PFSK-1 (cell line): ENCODE measurements around the gene CCSER2.

Experiments used
- FOXP2 ChIP-seq: optimal IDR thresholded peaks from 2 replicates; pipeline ENCODE3; 2011; ENCODE audit warnings: borderline replicate concordance, control low read depth, inconsistent platforms; ENCODE audit not compliant: insufficient read depth; ENCODE audit errors: extremely low read length, extremely low read depth
- POLR2AphosphoS5 ChIP-seq: IDR thresholded peaks from 2 replicates; pipeline ENCODE4 v1.6.1; 2012; ENCODE audit warnings: low read depth, mild to moderate bottlenecking, control low read depth, low read length, moderate library complexity
- SIN3A ChIP-seq: IDR thresholded peaks from 2 replicates; pipeline ENCODE4 v1.6.1; 2012; ENCODE audit warnings: mild to moderate bottlenecking, low read length, moderate library complexity, borderline replicate concordance; ENCODE audit not compliant: insufficient read depth
- TAF1 ChIP-seq: IDR thresholded peaks from 2 replicates; pipeline ENCODE4 v1.6.1; 2012; ENCODE audit warnings: low read length, control low read depth, borderline replicate concordance; ENCODE audit not compliant: insufficient read depth
- TF ChIP-seq, protein P1 (sequence below), 2 experiments: IDR thresholded peaks; 2 replicates each; pipeline versions ENCODE4 v1.6.1 to v1.8.0; 2011 to 2012; ENCODE audit warnings: low read depth in 2 of 2, low read length in 2 of 2, control low read depth in 1 of 2, inconsistent platforms in 1 of 2, mild to moderate bottlenecking in 1 of 2, moderate library complexity in 1 of 2; ENCODE audit not compliant: insufficient read depth in 1 of 2

DNA sequence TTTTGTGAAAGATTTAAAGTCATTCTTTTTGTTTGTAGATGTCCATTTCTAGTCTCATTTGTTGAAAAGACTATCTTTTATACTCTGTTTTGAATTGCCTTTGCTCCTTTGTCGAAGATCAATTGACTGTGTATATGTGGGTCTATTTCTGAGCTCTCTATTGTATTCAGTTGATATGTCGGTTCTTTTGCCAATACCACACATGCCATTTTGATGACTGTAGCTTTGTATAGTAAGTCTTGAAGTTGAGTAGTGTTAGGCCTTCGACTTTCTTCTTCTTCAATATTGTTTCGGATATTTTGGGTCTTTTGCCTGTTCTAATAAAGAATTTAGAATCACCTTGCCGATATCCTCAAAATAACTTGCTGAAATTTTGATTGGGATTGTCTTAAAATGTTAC is 104.5 kb downstream of the CCSER2 start:
- TF ChIP-seq POLR2AphosphoS5 (no peak), FOXP2 (no peak), TAF1 (no peak), SIN3A (no peak)
- TF ChIP-seq, protein P1, sequence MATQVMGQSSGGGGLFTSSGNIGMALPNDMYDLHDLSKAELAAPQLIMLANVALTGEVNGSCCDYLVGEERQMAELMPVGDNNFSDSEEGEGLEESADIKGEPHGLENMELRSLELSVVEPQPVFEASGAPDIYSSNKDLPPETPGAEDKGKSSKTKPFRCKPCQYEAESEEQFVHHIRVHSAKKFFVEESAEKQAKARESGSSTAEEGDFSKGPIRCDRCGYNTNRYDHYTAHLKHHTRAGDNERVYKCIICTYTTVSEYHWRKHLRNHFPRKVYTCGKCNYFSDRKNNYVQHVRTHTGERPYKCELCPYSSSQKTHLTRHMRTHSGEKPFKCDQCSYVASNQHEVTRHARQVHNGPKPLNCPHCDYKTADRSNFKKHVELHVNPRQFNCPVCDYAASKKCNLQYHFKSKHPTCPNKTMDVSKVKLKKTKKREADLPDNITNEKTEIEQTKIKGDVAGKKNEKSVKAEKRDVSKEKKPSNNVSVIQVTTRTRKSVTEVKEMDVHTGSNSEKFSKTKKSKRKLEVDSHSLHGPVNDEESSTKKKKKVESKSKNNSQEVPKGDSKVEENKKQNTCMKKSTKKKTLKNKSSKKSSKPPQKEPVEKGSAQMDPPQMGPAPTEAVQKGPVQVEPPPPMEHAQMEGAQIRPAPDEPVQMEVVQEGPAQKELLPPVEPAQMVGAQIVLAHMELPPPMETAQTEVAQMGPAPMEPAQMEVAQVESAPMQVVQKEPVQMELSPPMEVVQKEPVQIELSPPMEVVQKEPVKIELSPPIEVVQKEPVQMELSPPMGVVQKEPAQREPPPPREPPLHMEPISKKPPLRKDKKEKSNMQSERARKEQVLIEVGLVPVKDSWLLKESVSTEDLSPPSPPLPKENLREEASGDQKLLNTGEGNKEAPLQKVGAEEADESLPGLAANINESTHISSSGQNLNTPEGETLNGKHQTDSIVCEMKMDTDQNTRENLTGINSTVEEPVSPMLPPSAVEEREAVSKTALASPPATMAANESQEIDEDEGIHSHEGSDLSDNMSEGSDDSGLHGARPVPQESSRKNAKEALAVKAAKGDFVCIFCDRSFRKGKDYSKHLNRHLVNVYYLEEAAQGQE (IDR thresholded peaks at IDR 0.05; ENCODE audit: insufficient read depth in 1 of 2, low read depth in 2 of 2, low read length in 2 of 2) = no peak
